OCI-LY1 (cell line): ENCODE measurements around the gene HAUS1.

ENCODE experiments used
- EZH2 ChIP-seq: fragments of 200-600 bp; sonication (generic), shearing (Covaris generic); IDR thresholded peaks from 2 replicates; pipeline ENCODE4 v1.8.0; 2017; ENCODE audit warnings: borderline replicate concordance, mixed run types, mild to moderate bottlenecking, antibody characterized with exemption, low read length, moderate library complexity, mixed read lengths
- TF ChIP-seq, protein P1 (sequence below): fragments of 200-600 bp; sonication (generic), shearing (Covaris generic); IDR thresholded peaks from 2 replicates; pipeline ENCODE4 v1.5.1; 2017; ENCODE audit warnings: mild to moderate bottlenecking, antibody characterized with exemption, low read length, moderate library complexity, mixed read lengths

DNA sequence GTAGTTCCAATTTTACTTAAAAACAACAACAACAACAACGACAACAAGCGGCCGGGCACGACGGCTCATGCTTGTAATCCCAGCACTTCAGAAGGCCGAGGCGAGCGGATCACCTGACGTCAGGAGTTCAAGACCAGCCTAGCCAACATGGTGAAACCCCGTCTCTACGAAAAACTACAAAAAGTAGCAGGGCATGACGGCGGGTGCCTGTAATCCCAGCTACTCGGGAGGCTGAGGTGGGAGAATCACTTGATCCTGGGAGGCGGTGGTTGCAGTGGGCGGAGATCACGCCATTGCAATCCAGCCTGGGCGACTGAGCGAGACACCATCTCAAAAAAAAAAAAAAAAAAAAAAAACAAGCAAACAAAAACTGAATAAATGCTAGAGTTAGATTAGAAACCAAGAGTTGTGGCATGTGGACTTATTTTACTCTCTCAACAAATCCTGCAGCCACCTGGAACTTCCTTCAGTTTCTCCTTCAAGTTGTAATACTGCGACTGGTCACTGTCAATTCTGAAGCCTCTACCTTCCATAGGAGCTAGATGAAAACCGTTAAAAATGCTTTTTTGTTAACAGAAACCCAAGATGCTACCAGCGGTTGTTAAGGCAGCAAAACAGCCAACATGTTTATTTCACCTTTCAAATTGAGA lies 7.4 kb upstream of the HAUS1 start:
- TF ChIP-seq, protein P1, sequence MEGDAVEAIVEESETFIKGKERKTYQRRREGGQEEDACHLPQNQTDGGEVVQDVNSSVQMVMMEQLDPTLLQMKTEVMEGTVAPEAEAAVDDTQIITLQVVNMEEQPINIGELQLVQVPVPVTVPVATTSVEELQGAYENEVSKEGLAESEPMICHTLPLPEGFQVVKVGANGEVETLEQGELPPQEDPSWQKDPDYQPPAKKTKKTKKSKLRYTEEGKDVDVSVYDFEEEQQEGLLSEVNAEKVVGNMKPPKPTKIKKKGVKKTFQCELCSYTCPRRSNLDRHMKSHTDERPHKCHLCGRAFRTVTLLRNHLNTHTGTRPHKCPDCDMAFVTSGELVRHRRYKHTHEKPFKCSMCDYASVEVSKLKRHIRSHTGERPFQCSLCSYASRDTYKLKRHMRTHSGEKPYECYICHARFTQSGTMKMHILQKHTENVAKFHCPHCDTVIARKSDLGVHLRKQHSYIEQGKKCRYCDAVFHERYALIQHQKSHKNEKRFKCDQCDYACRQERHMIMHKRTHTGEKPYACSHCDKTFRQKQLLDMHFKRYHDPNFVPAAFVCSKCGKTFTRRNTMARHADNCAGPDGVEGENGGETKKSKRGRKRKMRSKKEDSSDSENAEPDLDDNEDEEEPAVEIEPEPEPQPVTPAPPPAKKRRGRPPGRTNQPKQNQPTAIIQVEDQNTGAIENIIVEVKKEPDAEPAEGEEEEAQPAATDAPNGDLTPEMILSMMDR = no peak
- no peak for TF ChIP-seq EZH2
